Ishikawa (cell line): ENCODE measurements around the gene DEAF1.

Source experiments
- CEBPB ChIP-seq: IDR thresholded peaks from 2 replicates; pipeline ENCODE4 v1.6.1; 2012
- CREB1 ChIP-seq: IDR thresholded peaks from 2 replicates; pipeline ENCODE4 v1.6.1; 2012; ENCODE audit warnings: low read depth
- EGR1 ChIP-seq: IDR thresholded peaks from 2 replicates; pipeline ENCODE4 v1.6.1; 2012
- EP300 ChIP-seq: IDR thresholded peaks from 2 replicates; pipeline ENCODE4 v1.6.1; 2012; ENCODE audit warnings: borderline replicate concordance
- FOXM1 ChIP-seq: IDR thresholded peaks from 2 replicates; pipeline ENCODE4 v1.6.1; 2012; ENCODE audit warnings: low read depth, borderline replicate concordance
- MAX ChIP-seq: IDR thresholded peaks from 2 replicates; pipeline ENCODE4 v1.6.1; 2012
- NFIC ChIP-seq: IDR thresholded peaks from 2 replicates; pipeline ENCODE4 v1.6.1; 2012
- RAD21 ChIP-seq: IDR thresholded peaks from 2 replicates; pipeline ENCODE4 v1.6.1; 2012; ENCODE audit warnings: low read depth
- REST ChIP-seq: IDR thresholded peaks from 2 replicates; pipeline ENCODE4 v1.6.1; 2012; ENCODE audit warnings: low read depth, mild to moderate bottlenecking
- TAF1 ChIP-seq: IDR thresholded peaks from 2 replicates; pipeline ENCODE4 v1.6.1; 2012; ENCODE audit warnings: low read depth, mild to moderate bottlenecking
- TCF12 ChIP-seq: IDR thresholded peaks from 2 replicates; pipeline ENCODE4 v1.6.1; 2012; ENCODE audit warnings: low read depth
- TEAD4 ChIP-seq: IDR thresholded peaks from 2 replicates; pipeline ENCODE4 v1.6.1; 2012
- USF1 ChIP-seq: IDR thresholded peaks from 2 replicates; pipeline ENCODE4 v1.6.1; 2012
- YY1 ChIP-seq: IDR thresholded peaks from 2 replicates; pipeline ENCODE4 v1.6.1; 2012; ENCODE audit warnings: low read depth
- ZBTB7A ChIP-seq: IDR thresholded peaks from 2 replicates; pipeline ENCODE4 v1.6.1; 2012; ENCODE audit warnings: low read depth

The DEAF1 gene

GRCh38 chr11:665062-665703, 29.8 kb downstream of the DEAF1 start:
- no peak for TF ChIP-seq RAD21
- TF ChIP-seq TEAD4, result no peak

- TF ChIP-seq USF1 (no peak), RAD21 (peak; percentile 82)
Observed at GRCh38 chr11:662689-663274, 32.2 kb downstream of the DEAF1 start.

- TF ChIP-seq YY1 (no peak), CEBPB (no peak), REST (no peak), TAF1 (no peak), TEAD4 (no peak), EGR1 (no peak), MAX (no peak), FOXM1 (no peak), ZBTB7A (no peak), NFIC (no peak), USF1 (no peak), CREB1 (no peak), EP300 (no peak)
Observed at GRCh38 chr11:660681-661444, 34.2 kb downstream of the DEAF1 start.

- TF ChIP-seq MAX (no peak), EP300 (no peak), REST (no peak), YY1 (no peak), CEBPB (no peak), EGR1 (no peak), NFIC (no peak)
Observed at GRCh38 chr11:660281-660680, 34.7 kb downstream of the DEAF1 start.

- TF ChIP-seq RAD21 (no peak), TAF1 (no peak), FOXM1 (no peak), YY1 (no peak), TCF12 (no peak), TEAD4 (no peak), REST (no peak)
Observed at GRCh38 chr11:659532-660085, 35.4 kb downstream of the DEAF1 start.
